ENCODE measurements around the gene GNB3.

GRCh38 chr12:6863033-6863432 is 22.3 kb downstream of the GNB3 start:
- no peak for TF ChIP-seq CTCF (IDR thresholded peaks at IDR 0.05)
- TF ChIP-seq POLR2A (IDR thresholded peaks at IDR 0.05) = no peak

Measured in lower leg skin (tissue), 3 donors.